ENCODE data around the gene C6orf15. TPM values are rescaled to one million over a fixed set of nuclear protein-coding genes. Genes with fewer than 3 reads are reported as not detected.

Gene C6orf15
- total RNA-seq, 4 donors from 2014 or later: not detected

DNA sequence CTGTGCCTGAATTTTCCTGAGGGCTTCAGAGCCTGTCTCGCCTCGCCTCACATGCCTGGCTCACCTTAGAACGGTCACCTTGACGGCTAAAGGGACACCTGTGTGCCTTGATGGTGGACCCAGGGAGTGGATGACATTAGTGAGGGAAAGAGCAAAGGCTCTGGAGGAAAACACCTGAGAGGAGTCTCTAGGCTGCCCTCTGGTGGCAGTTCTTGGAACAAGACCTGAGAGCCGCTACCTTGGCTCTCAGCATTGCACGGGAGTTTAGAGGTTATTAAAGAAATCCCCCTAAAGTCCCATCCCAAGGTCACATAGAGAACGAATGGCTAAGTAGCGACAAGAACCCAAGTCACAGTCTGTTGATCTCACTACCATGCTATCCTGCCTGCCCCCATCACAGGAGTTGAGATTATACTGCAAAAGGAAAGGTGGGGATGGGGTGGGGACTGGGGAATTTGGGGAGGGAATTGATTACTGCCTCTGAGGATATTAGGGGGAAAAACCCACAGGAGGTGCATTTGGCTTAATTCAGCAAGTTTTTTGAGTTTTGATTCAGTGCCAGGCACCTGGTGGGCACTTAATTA lies 15.8 kb upstream of the C6orf15 start:
- Histone ChIP-seq H3K4me3 (no peak overlapping the region), H3K4me1 (peaks cover 6 to 34% (median 19%) of the 10 kb centered on the region in 4 donors), H3K9me3 (no peaks in the 10 kb centered on the region), H3K36me3 (no peaks in the 10 kb centered on the region), H3K27me3 (no peaks in the 10 kb centered on the region), H3K27ac (replicated peaks in 1 of 4) (no peak overlapping the region)
- WGBS: 11% methylated on average over 8 of the region's 8 CpGs
- DNase-seq (ENCODE audit: extremely low spot score): no peak
- TF ChIP-seq POLR2A (IDR thresholded peaks at IDR 0.05; ENCODE audit: low read depth): no peak
- TF ChIP-seq, protein P1, sequence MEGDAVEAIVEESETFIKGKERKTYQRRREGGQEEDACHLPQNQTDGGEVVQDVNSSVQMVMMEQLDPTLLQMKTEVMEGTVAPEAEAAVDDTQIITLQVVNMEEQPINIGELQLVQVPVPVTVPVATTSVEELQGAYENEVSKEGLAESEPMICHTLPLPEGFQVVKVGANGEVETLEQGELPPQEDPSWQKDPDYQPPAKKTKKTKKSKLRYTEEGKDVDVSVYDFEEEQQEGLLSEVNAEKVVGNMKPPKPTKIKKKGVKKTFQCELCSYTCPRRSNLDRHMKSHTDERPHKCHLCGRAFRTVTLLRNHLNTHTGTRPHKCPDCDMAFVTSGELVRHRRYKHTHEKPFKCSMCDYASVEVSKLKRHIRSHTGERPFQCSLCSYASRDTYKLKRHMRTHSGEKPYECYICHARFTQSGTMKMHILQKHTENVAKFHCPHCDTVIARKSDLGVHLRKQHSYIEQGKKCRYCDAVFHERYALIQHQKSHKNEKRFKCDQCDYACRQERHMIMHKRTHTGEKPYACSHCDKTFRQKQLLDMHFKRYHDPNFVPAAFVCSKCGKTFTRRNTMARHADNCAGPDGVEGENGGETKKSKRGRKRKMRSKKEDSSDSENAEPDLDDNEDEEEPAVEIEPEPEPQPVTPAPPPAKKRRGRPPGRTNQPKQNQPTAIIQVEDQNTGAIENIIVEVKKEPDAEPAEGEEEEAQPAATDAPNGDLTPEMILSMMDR (IDR thresholded peaks at IDR 0.05): peak; percentile 72 to 91 (median 78)
- intact Hi-C loops (cut with DNase I): no loop called here

DNA sequence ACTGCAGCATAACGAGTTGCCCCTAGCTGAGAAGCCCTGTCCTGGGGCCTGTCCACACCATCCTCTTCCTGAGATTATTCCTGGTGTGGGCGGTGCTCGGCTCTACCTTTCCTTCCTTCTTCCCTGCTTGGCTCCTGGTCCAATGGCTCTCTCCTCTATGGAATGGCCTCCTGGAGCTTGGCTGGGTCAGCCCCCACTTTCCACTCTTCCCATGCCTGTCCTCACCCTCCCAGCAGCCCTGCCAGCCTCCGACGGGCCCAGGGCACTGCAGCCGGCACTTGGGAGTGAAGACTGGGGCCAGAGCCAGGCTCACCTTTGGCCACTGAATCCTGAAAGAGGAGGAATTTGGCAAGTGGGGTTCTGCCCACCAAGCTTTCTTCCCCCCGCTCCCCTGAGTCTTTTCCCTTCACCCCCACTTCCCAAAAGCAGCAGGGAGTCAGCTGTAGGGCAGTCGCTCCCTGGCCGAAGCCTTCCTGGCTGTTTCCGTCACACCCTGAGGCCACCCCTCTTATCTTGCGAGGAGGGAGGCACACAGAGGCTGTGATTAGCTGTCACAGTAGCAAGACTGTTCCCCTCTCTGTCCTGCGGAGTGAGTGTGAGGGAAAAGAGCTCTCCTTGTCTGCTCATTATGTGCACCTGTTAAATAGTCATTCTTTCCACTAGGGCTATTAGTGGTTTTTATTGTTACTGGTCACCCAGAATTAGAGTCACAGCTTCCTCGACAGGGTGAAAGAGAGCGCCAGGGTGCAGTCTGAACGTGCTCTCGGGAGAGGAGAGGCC lies 14.2 kb upstream of the C6orf15 start:
- TF ChIP-seq POLR2AphosphoS5 (IDR thresholded peaks at IDR 0.05): no peak
- TF ChIP-seq EP300 (IDR thresholded peaks at IDR 0.05): no peak
- TF ChIP-seq, protein P1 (IDR thresholded peaks at IDR 0.05): no peak
- no peak for TF ChIP-seq POLR2A (IDR thresholded peaks at IDR 0.05; ENCODE audit: low read depth)
- Histone ChIP-seq H3K27ac (replicated peaks in 1 of 4) (no peak overlapping the region), H3K36me3 (no peaks in the 10 kb centered on the region), H3K9me3 (no peaks in the 10 kb centered on the region), H3K4me3 (no peak overlapping the region), H3K27me3 (no peaks in the 10 kb centered on the region), H3K4me1 (peaks cover 22 to 50% (median 29%) of the 10 kb centered on the region in 4 donors)
- no peak for DNase-seq (ENCODE audit: extremely low spot score)
- intact Hi-C loops (cut with DNase I): no loop called here
- 76% methylated on average over 16 of the region's 16 CpGs for WGBS

DNA sequence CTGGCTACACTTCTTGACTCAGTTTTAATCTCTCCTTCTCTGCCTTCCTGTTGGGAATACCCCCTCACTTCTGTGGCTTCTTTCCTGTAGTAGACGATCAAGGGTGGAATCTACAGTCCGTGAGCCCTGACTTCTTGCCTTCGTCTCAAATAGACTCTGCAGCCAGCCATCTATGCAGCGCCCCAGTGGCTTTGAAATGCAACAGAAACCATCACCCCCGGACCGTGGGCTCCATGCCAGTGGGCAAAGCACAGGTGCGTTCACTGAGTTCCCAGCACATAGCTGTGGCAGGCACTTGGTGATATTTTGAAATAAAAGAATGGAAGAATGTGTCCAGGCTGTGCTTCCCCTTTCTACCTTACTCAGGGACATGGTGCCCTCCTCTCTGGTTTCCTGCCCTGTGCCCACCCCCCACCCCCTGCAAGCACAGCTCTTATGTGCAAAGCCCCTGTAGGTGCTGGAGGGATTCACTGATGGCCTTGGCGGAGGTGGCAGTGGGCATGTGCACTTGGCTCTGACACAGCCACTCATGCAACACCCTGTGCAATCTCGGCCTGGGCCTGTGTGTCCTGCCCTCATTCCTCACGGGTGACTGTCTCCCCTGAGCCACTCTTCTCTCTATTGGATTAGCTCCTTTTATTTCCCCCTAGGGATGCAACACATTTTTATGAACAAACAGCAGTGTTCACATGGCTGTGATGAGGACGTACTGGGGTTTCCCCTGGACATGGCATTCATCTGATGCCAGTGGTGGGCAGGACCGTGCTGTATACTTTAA lies 13.4 kb upstream of the C6orf15 start:
- 69% methylated on average over 8 of the region's 12 CpGs for WGBS
- no peaks in the 10 kb centered on the region for H3K27me3 ChIP-seq
- no peak overlapping the region for H3K4me3 ChIP-seq
- no peaks in the 10 kb centered on the region for H3K9me3 ChIP-seq
- peaks cover 22 to 51% (median 29%) of the 10 kb centered on the region in 4 donors for H3K4me1 ChIP-seq
- intact Hi-C loops (cut with DNase I): no loop called here
- H3K27ac ChIP-seq (replicated peaks in 1 of 4): peak overlapping the region in 1 of 4 donors; percentile 6
- DNase-seq (ENCODE audit: extremely low spot score): no peak
- TF ChIP-seq, protein P1 (IDR thresholded peaks at IDR 0.05): no peak
- TF ChIP-seq POLR2AphosphoS5 (IDR thresholded peaks at IDR 0.05) (no peak), POLR2A (IDR thresholded peaks at IDR 0.05; ENCODE audit: low read depth) (no peak), EP300 (IDR thresholded peaks at IDR 0.05) (no peak)
- no peaks in the 10 kb centered on the region for H3K36me3 ChIP-seq

DNA sequence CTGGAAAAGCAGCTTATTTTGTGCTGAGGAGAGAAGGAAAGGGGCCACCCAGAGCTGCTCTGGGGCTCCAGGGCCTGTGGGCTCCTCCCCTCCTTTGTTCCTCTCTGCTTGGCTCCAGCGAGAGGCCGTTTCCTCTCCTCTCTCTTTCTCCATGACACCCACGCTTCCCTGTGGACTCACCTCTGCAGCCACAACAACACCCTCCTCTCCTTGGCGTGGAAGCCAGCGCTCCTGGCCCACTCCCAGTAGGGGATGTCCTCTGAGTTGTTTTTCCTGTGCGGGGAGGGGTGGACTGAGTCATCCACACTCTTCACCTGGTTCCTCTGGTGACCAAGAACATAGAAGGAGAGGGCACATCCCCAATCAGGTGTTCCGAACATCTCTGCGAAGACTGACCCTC lies 12.8 kb upstream of the C6orf15 start:
- Histone ChIP-seq H3K36me3 (no peaks in the 10 kb centered on the region), H3K9me3 (no peaks in the 10 kb centered on the region), H3K4me3 (no peak overlapping the region), H3K27me3 (no peaks in the 10 kb centered on the region), H3K4me1 (peaks cover 22 to 51% (median 29%) of the 10 kb centered on the region in 4 donors), H3K27ac (replicated peaks in 1 of 4) (peak overlapping the region in 1 of 4 donors; percentile 6)
- intact Hi-C loops (cut with DNase I): no loop called here
- 57% methylated on average over 8 of the region's 8 CpGs for WGBS
- TF ChIP-seq EP300 (IDR thresholded peaks at IDR 0.05) (no peak), POLR2A (IDR thresholded peaks at IDR 0.05; ENCODE audit: low read depth) (no peak), POLR2AphosphoS5 (IDR thresholded peaks at IDR 0.05) (peak in 1 of 2 donors; percentile 14)
- TF ChIP-seq, protein P1 (IDR thresholded peaks at IDR 0.05): no peak
- DNase-seq (ENCODE audit: extremely low spot score): no peak
